Measurements from ENCODE around the gene MILR1. TPM values are rescaled to one million over a fixed set of nuclear protein-coding genes. Genes with fewer than 3 reads are reported as not detected.

The MILR1 gene
- total RNA-seq, 1 experiment from 2014 or later: 3.8 TPM

DNA sequence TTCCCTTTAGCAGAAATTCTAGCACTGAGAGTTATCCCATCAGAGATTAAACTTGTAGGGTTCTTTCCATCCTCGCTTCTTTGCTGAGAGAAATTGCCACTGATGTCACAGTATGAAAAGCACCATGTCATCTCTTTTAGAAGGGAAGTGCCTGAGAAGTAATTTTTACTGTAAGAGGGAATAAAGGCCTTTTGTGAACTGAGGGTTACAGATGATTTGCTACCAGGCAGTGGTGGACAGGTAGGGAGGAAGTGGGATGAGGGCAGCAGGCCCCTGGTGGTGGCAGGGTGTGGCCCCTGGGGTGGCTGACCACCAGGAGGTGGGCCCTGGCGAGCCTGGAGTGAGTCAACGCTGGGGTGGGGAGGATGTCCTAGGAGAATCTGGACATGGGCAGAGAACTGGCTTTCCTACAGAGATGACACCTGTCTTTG lies 6.4 kb upstream of the MILR1 start:
- peak overlapping the region; percentile 17 for H3K27ac ChIP-seq (ENCODE audit: low read depth, low read length)
- H3K4me2 ChIP-seq (ENCODE audit: low read length): peak overlapping the region; percentile 65
- no peaks in the 10 kb centered on the region for H4K20me1 ChIP-seq (ENCODE audit: insufficient read depth)
- RAD21 ChIA-PET (ENCODE audit: low non-redundant PET in 1 of 2, low total read pairs in 2 of 2, uncharacterized antibody in 2 of 2, unreplicated experiment in 2 of 2): no interaction called here
- H3K27me3 ChIP-seq (ENCODE audit: insufficient read depth, low read length): no peaks in the 10 kb centered on the region
- DNase-seq (ENCODE audit: low read depth, low spot score) (no peak), ATAC-seq (peak; percentile 70)
- no peaks in the 10 kb centered on the region for H3K36me3 ChIP-seq (ENCODE audit: control insufficient read depth in 1 of 2, insufficient read depth in 2 of 2, low read length in 2 of 2)
- TF ChIP-seq YY1 (IDR thresholded peaks at IDR 0.05; ENCODE audit: extremely low read depth, insufficient replicate concordance, low read depth, low read length): no peak
- TF ChIP-seq, protein P1, sequence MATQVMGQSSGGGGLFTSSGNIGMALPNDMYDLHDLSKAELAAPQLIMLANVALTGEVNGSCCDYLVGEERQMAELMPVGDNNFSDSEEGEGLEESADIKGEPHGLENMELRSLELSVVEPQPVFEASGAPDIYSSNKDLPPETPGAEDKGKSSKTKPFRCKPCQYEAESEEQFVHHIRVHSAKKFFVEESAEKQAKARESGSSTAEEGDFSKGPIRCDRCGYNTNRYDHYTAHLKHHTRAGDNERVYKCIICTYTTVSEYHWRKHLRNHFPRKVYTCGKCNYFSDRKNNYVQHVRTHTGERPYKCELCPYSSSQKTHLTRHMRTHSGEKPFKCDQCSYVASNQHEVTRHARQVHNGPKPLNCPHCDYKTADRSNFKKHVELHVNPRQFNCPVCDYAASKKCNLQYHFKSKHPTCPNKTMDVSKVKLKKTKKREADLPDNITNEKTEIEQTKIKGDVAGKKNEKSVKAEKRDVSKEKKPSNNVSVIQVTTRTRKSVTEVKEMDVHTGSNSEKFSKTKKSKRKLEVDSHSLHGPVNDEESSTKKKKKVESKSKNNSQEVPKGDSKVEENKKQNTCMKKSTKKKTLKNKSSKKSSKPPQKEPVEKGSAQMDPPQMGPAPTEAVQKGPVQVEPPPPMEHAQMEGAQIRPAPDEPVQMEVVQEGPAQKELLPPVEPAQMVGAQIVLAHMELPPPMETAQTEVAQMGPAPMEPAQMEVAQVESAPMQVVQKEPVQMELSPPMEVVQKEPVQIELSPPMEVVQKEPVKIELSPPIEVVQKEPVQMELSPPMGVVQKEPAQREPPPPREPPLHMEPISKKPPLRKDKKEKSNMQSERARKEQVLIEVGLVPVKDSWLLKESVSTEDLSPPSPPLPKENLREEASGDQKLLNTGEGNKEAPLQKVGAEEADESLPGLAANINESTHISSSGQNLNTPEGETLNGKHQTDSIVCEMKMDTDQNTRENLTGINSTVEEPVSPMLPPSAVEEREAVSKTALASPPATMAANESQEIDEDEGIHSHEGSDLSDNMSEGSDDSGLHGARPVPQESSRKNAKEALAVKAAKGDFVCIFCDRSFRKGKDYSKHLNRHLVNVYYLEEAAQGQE (IDR thresholded peaks at IDR 0.05; ENCODE audit: low read depth): no peak
- peak; percentile 37; the same call in 1 of the 2 replicates for TF ChIP-seq FOSL1 (IDR thresholded peaks at IDR 0.05; ENCODE audit: low read depth)
- TF ChIP-seq SP1 (IDR thresholded peaks at IDR 0.05; ENCODE audit: low read depth): peak; percentile 13; the same call in 1 of the 2 replicates
- TF ChIP-seq EZH2phosphoT487 (IDR thresholded peaks at IDR 0.05; ENCODE audit: borderline replicate concordance): no peak
- TF ChIP-seq, protein P2, sequence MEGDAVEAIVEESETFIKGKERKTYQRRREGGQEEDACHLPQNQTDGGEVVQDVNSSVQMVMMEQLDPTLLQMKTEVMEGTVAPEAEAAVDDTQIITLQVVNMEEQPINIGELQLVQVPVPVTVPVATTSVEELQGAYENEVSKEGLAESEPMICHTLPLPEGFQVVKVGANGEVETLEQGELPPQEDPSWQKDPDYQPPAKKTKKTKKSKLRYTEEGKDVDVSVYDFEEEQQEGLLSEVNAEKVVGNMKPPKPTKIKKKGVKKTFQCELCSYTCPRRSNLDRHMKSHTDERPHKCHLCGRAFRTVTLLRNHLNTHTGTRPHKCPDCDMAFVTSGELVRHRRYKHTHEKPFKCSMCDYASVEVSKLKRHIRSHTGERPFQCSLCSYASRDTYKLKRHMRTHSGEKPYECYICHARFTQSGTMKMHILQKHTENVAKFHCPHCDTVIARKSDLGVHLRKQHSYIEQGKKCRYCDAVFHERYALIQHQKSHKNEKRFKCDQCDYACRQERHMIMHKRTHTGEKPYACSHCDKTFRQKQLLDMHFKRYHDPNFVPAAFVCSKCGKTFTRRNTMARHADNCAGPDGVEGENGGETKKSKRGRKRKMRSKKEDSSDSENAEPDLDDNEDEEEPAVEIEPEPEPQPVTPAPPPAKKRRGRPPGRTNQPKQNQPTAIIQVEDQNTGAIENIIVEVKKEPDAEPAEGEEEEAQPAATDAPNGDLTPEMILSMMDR (IDR thresholded peaks at IDR 0.05 in 2 of 3, conservative IDR thresholded peaks at IDR 0.05 in 1 of 3; ENCODE audit: borderline replicate concordance in 1 of 3, insufficient read depth in 1 of 3, low read depth in 2 of 3, low read length in 2 of 3): peak in 1 of 3 experiments; percentile 18; a peak in 1 of 6 replicates
- no peaks in the 10 kb centered on the region for H3K79me2 ChIP-seq (ENCODE audit: insufficient read depth, low read length)
- peaks cover 8 to 15% of the 10 kb centered on the region in 2 experiments; a peak in 3 of 4 replicates for H3K9me3 ChIP-seq (ENCODE audit: control insufficient read depth in 1 of 2, insufficient read depth in 1 of 2, low read depth in 1 of 2, low read length in 2 of 2)
- TSS peak; percentile 80 for BruUV-seq (replicated peaks)
- intact Hi-C loops (cut with micrococcal nuclease): no loop called here
- peak overlapping the region in 1 of 2 experiments; percentile 21; a peak in 2 of 4 replicates for H3K4me3 ChIP-seq (replicated peaks in 1 of 2; ENCODE audit: low read depth in 1 of 2, low read length in 2 of 2)
- CTCF ChIA-PET: interaction anchor here (1.0 to 1.8 kb wide), 3 partner anchors 23 to 48 kb away, joined by 3 to 6 read pairs (median 5); no protein-coding TSS in a partner anchor
- H3K9me2 ChIP-seq (ENCODE audit: insufficient read depth): no peaks in the 10 kb centered on the region
- peak overlapping the region; percentile 32; the same call in 1 of the 2 replicates for H3K9ac ChIP-seq (ENCODE audit: low read length)
- peaks cover 18 to 22% of the 10 kb centered on the region in 2 experiments for H3K4me1 ChIP-seq (ENCODE audit: control insufficient read depth in 1 of 2, insufficient read depth in 2 of 2, low read length in 2 of 2)
- POLR2A ChIA-PET: interaction anchor here (0.9 to 1.4 kb wide), 3 partner anchors 16 to 63 kb away, joined by 3 read pairs; no protein-coding TSS in a partner anchor
- peak overlapping the region; percentile 97 for H2AFZ ChIP-seq (ENCODE audit: low read depth, low read length, poor library complexity, severe bottlenecking)

Data from HCT116 (cell line).